GM12878 (cell line): ENCODE measurements around the gene BTBD9. TPM values are rescaled to one million over a fixed set of nuclear protein-coding genes. Genes with fewer than 3 reads are reported as not detected.
A peak's percentile ranks its signal among the peaks of the same experiment; 100 is the strongest.

Experiments used
- ATAC-seq: fragments of 200-7000 bp; cut with Tn5 transposase; 3 replicates; pipeline ENCODE4 v1.9.1; 2020; ENCODE audit warnings: mild to moderate bottlenecking, moderate library complexity
- BruUV-seq: library from RNA; stranded (reverse); fragments of 400-500 nt; replicated peaks from 2 replicates; lab custom pipeline; 2021; lab: Mats Ljungman, UMichigan
- CTCF ChIA-PET: fragments of 300-600 bp; sonication (Branson Sonifier 250); formaldehyde crosslinking; extraction: SDS; loops from one replicate; lab custom pipeline; 2021; ENCODE audit warnings: inconsistent platforms; lab: Yijun Ruan, JAX
- POLR2A ChIA-PET: fragments of 350-600 bp; formaldehyde crosslinking; extraction: SDS; loops from one replicate; lab custom pipeline; 2021; ENCODE audit warnings: inconsistent platforms; lab: Charles Lee
- RAD21 ChIA-PET: fragments of 300-600 bp; sonication (Branson Sonifier 250); formaldehyde crosslinking; loops from one replicate; lab custom pipeline; 2023; ENCODE audit warnings: antibody characterized with exemption; ENCODE audit not compliant: unreplicated experiment; lab: Charles Lee
- SMC1A ChIA-PET: fragments of 300-600 bp; sonication (Branson Sonifier 250); formaldehyde crosslinking; loops from one replicate; lab custom pipeline; 2023; ENCODE audit not compliant: unreplicated experiment, uncharacterized antibody; lab: Charles Lee
- DNase-seq: peaks from one replicate; pipeline ENCODE4 v3.0.0-alpha.2; 2011; ENCODE audit warnings: low read depth, low spot score
- FAIRE-seq: peaks from 3 replicates; lab custom pipeline; 2011; peaks lifted over from hg19 to GRCh38; lab: Jason Lieb, UNC
- H2AFZ ChIP-seq: 2 replicates; pipeline ENCODE4 v1.6.0; 2011; ENCODE audit warnings: low read depth, low read length, control low read depth; ENCODE audit not compliant: control insufficient read depth
- H3K27ac ChIP-seq: 2 replicates; pipeline ENCODE4 v1.5.1; 2011; ENCODE audit warnings: control low read depth; ENCODE audit not compliant: control insufficient read depth, insufficient read depth
- H3K27me3 ChIP-seq, 2 experiments: replicated peaks in 1 of 2; 2 replicates each; pipeline versions ENCODE4 v1.6.0 to v1.6.1; 2011; ENCODE audit warnings: low read length in 1 of 2; ENCODE audit not compliant: control insufficient read depth in 2 of 2, insufficient read depth in 2 of 2
- H3K36me3 ChIP-seq, 2 experiments: 2 replicates each; pipeline ENCODE4 v1.5.1; 2011; ENCODE audit warnings: low read length in 1 of 2; ENCODE audit not compliant: control insufficient read depth in 2 of 2, insufficient read depth in 2 of 2
- H3K4me1 ChIP-seq: 2 replicates; pipeline ENCODE4 v1.6.1; 2011; ENCODE audit warnings: mild to moderate bottlenecking, low read length, moderate library complexity, mixed read lengths; ENCODE audit not compliant: control insufficient read depth, insufficient read depth
- H3K4me2 ChIP-seq: 2 replicates; pipeline ENCODE4 v1.6.0; 2011; ENCODE audit warnings: control low read depth; ENCODE audit not compliant: control insufficient read depth, insufficient read depth
- H3K4me3 ChIP-seq: fragments of 200-600 bp; sonication (generic); 2 replicates; pipeline ENCODE4 v1.5.1; 2016
- H3K79me2 ChIP-seq: 2 replicates; pipeline ENCODE4 v1.6.0; 2011; ENCODE audit warnings: low read length; ENCODE audit not compliant: control insufficient read depth, insufficient read depth
- H3K9ac ChIP-seq: 2 replicates; pipeline ENCODE4 v1.8.0; 2011; ENCODE audit warnings: low read length, control low read depth, mixed read lengths; ENCODE audit not compliant: control insufficient read depth, insufficient read depth
- H3K9me3 ChIP-seq: replicated peaks from 3 replicates; pipeline ENCODE4 v1.5.1; 2011; ENCODE audit warnings: mild to moderate bottlenecking, low read length; ENCODE audit not compliant: control insufficient read depth, insufficient read depth
- H4K20me1 ChIP-seq: 2 replicates; pipeline ENCODE4 v1.6.0; 2011; ENCODE audit not compliant: control insufficient read depth, insufficient read depth
- NBN ChIP-seq: fragments of 450-650 bp; IDR thresholded peaks from 2 replicates; pipeline ENCODE4 v1.6.1; 2016
- POLR2A ChIP-seq: IDR thresholded peaks from 2 replicates; pipeline ENCODE4 v1.6.1; 2011; ENCODE audit warnings: low read depth, mild to moderate bottlenecking, low read length
- RAD21 ChIP-seq: IDR thresholded peaks from 2 replicates; pipeline ENCODE4 v1.6.1; 2011; ENCODE audit warnings: mild to moderate bottlenecking, low read depth, low read length, moderate library complexity; ENCODE audit not compliant: insufficient read depth
- TARDBP ChIP-seq: IDR thresholded peaks from 2 replicates; pipeline ENCODE4 v1.6.1; 2016; ENCODE audit warnings: borderline replicate concordance
- WGBS: methylation state at CpG from one replicate; pipeline ENCODE4 v1.1.6; 2016; ENCODE audit warnings: low lambda C conversion rate; ENCODE audit not compliant: insufficient replicate concordance, insufficient coverage; ENCODE audit errors: missing lambda C conversion rate; 5-methylcytosine and 5-hydroxymethylcytosine counted together
- in situ Hi-C: fragments of 300-500 bp; cut with MboI; formaldehyde crosslinking; loops from 9 replicates; pipeline ENCODE4 v1.14.3; 2018; ENCODE audit warnings: mixed read lengths
- intact Hi-C: fragments of 100-400 bp; cut with micrococcal nuclease; formaldehyde crosslinking; loops from one replicate; pipeline ENCODE4 v1.14.2; 2022; ENCODE audit not compliant: unreplicated experiment
- polyA plus RNA-seq, 11 experiments: library from polyadenylated mRNA; depleted of rRNA in 4 of 11; unstranded in 6 of 11; stranded (reverse) in 5 of 11; fragments of >200 nt; fragmentation: Nextera tagmentation in 4 of 11; fragmentation: Illumina TruSeq in 1 of 11; extraction: Ambion mirVana in 4 of 11; extraction: Trizol in 1 of 11; gene quantifications; 1 replicate in 1 of 11; 2 replicates in 10 of 11; pipeline versions ENCODE4 v1.2.1 to v1.2.3, GENCODE V29; 2011 to 2016; ENCODE audit warnings: inconsistent platforms in 2 of 11, missing spikeins in 2 of 11, low read depth in 1 of 11
- total RNA-seq, 4 experiments: library from RNA; depleted of rRNA in 3 of 4; stranded (reverse); fragments of >200 nt in 3 of 4; fragmentation: Illumina TruSeq in 1 of 4; extraction: Trizol in 1 of 4; gene quantifications; 2 replicates each; pipeline versions ENCODE4 v1.2.1 to v1.2.3, GENCODE V29; 2013 to 2021

BTBD9 gene
- total and polyA plus RNA-seq, 10 of the 15 experiments (the other 5 are each of a cell fraction or from before 2014, with no cell fraction given) = 0.22 to 8.6 (median 4.6) TPM

- Histone ChIP-seq H3K27me3 (no peaks in the 10 kb centered on the region), H3K4me1 (no peaks in the 10 kb centered on the region), H2AFZ (no peak overlapping the region), H3K36me3 (peaks cover 0 to 1% of the 10 kb centered on the region in 2 experiments; a peak in 2 of 4 replicates), H3K4me2 (no peak overlapping the region), H4K20me1 (no peaks in the 10 kb centered on the region), H3K27ac (no peak overlapping the region), H3K9me3 (no peaks in the 10 kb centered on the region), H3K9ac (no peak overlapping the region), H3K79me2 (no peaks in the 10 kb centered on the region), H3K4me3 (no peak overlapping the region)
- in situ Hi-C loops = no loop called here
- intact Hi-C loops = no loop called here
- TF ChIP-seq RAD21 (no peak), NBN (no peak)
- ChIA-PET POLR2A (no interaction called here), RAD21 (no interaction called here), SMC1A (no interaction called here), CTCF (no interaction called here)
- ATAC-seq (no peak), FAIRE-seq (no peak), DNase-seq (no peak)
- 94% methylated on average over 14 of the region's 14 CpGs for WGBS
- BruUV-seq = no TSS peak
Measured at GRCh38 chr6:38158762-38159350, 480.9 kb downstream of the BTBD9 start.

- in situ Hi-C loops (no loop called here), intact Hi-C loops (no loop called here)
- no peak overlapping the region for H3K9ac ChIP-seq
- H3K79me2 ChIP-seq = no peaks in the 10 kb centered on the region
- ChIA-PET POLR2A (no interaction called here), RAD21 (no interaction called here), CTCF (no interaction called here), SMC1A (no interaction called here)
- H3K27me3 ChIP-seq = no peaks in the 10 kb centered on the region
- FAIRE-seq (no peak), DNase-seq (no peak), ATAC-seq (no peak)
- 98% methylated on average over 11 of the region's 11 CpGs for WGBS
- BruUV-seq = no TSS peak
- no peak for TF ChIP-seq TARDBP
- TF ChIP-seq POLR2A = peak; percentile 37; the same call in 1 of the 2 replicates
- no peak overlapping the region for H3K4me3 ChIP-seq
- no peak overlapping the region for H3K4me2 ChIP-seq
- H3K9me3 ChIP-seq = no peaks in the 10 kb centered on the region
- no peaks in the 10 kb centered on the region for H3K4me1 ChIP-seq
- H3K27ac ChIP-seq = no peak overlapping the region
- H3K36me3 ChIP-seq = peaks cover 0 to 1% of the 10 kb centered on the region in 2 experiments; a peak in 2 of 4 replicates
- H2AFZ ChIP-seq = no peak overlapping the region
- H4K20me1 ChIP-seq = no peaks in the 10 kb centered on the region
Measured at GRCh38 chr6:38157905-38158304, 481.8 kb downstream of the BTBD9 start.
